Fibroblast of mammary gland (primary cell): Measurements from ENCODE around the gene NOL9.

Experiments used
- DNase-seq: peaks from one replicate; pipeline ENCODE4 v3.0.0-alpha.2; 2010; ENCODE audit warnings: low read depth
- H3K4me3 ChIP-seq: 2 replicates; pipeline ENCODE4 v1.5.1; 2011; ENCODE audit warnings: low read depth, mild to moderate bottlenecking, low read length, moderate library complexity; ENCODE audit not compliant: control insufficient read depth
- CTCF ChIP-seq: conservative IDR thresholded peaks from 2 replicates; pipeline ENCODE4 v1.5.1; 2011; ENCODE audit warnings: low read depth, low read length, inconsistent platforms; ENCODE audit not compliant: control insufficient read depth, insufficient read depth

NOL9 gene

GRCh38 chr1:6501279-6501813 is 53.0 kb downstream of the NOL9 start:
- no peak for TF ChIP-seq CTCF
- no peak overlapping the region for H3K4me3 ChIP-seq
- no peak for DNase-seq

- DNase-seq: no peak
- no peak for TF ChIP-seq CTCF
- H3K4me3 ChIP-seq: no peak overlapping the region
These were observed 53.6 kb downstream of the NOL9 start for GRCh38 chr1:6500544-6501278.

GRCh38 chr1:6499296-6499695 is 55.0 kb downstream of the NOL9 start:
- H3K4me3 ChIP-seq: no peak overlapping the region
- no peak for TF ChIP-seq CTCF
- no peak for DNase-seq

- no peak for TF ChIP-seq CTCF
- no peak overlapping the region for H3K4me3 ChIP-seq
- no peak for DNase-seq
These were observed 55.7 kb downstream of the NOL9 start for GRCh38 chr1:6498576-6499111.

- no peak for DNase-seq
- no peak overlapping the region for H3K4me3 ChIP-seq
- TF ChIP-seq CTCF: no peak
These were observed 56.3 kb downstream of the NOL9 start for GRCh38 chr1:6497867-6498575.

GRCh38 chr1:6497215-6497866 is 57.0 kb downstream of the NOL9 start:
- TF ChIP-seq CTCF: no peak
- no peak for DNase-seq
- peak overlapping the region; percentile 43 for H3K4me3 ChIP-seq
